ENCODE data around the gene ZNF217. TPM values are rescaled to one million over a fixed set of nuclear protein-coding genes. Genes with fewer than 3 reads are reported as not detected.
"Not testable (repeated sequence)": the region's sequence is repeated elsewhere in the genome, so short reads cannot be mapped to it uniquely, and the experiment has no call there.

The ZNF217 gene
- polyA plus RNA-seq, 1 donor from 2014 or later = 1.9 TPM

DNA sequence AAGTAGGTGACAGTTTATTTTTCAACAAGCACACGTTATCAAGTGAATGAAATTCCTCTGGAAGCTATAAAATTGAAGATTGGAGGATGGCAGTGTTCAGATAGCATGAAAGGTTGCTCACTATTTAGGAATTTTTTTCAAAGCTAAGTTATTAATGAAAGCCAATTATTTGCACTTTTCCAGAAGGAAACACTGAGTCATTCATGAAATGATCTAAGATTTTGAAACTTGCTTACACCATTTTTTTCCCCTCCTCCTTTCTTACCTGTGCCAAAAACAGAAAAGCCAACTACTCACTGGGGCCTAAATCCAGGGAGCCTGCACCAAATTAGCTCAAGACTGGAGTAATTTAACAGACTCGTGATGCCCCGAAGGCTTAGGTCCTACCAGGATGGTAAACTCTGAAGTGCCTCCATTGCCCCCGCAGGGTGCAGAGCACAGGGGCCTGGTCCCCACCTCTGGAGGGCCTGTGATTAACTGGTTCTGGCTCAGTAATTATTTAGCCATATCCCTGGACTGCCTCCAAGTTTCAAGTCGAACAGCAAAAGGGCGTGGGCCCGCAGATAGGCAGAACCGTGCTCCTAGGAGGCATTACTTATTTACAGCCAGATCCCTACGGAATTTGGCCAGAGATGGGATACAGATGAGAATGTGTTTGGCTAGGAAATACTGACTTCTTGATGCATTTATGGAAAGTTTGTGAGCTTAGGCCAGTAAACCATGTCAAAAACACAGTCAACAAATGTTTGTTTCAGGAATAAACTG, 28.0 kb upstream of the ZNF217 start:
- H3K79me2 ChIP-seq (replicated peaks; ENCODE audit: insufficient read depth, low read length) = no peaks in the 10 kb centered on the region

DNA sequence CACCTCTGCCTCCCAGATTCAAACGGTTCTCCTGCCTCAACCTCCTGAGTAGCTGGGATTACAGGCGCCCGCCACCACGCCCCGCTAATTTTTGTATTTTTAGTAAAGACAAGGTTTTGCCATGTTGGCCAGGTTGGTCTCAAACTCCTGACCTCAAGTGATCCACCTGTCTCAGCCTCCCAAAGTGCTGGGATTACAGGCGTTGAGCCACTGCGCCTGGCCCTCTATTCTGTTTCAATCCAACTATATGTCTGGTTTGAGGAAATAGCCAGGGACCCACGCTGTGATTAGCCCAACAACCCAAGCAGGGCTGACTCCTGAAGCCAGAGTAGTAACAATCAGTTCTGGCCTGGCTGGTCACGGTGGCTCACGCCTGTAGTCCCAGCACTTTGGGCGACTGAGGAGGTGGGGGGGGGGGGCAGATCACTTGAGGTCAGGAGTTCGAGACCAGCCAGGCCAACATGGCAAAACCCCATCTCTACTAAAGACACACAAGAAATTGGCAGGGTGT, 24.9 kb upstream of the ZNF217 start:
- H3K4me3 ChIP-seq (ENCODE audit: low read length); H3K36me3 ChIP-seq (ENCODE audit: insufficient read depth, low read length); H3K9ac ChIP-seq (ENCODE audit: low read length); H3K79me2 ChIP-seq (replicated peaks; ENCODE audit: insufficient read depth, low read length); H3K27me3 ChIP-seq (ENCODE audit: insufficient read depth, low read depth, low read length); H3K9me2 ChIP-seq (ENCODE audit: insufficient read depth, low read length); H3K27ac ChIP-seq (ENCODE audit: low read length); H3K9me3 ChIP-seq (ENCODE audit: low read length); H3F3A ChIP-seq (ENCODE audit: insufficient read depth, low read length, poor library complexity, severe bottlenecking); H2AFZ ChIP-seq (ENCODE audit: low read depth, low read length); H3K4me2 ChIP-seq (ENCODE audit: low read length); H4K20me1 ChIP-seq (ENCODE audit: insufficient read depth): not testable (repeated sequence)

More for the DNA sequence above, 28.0 kb upstream of the ZNF217 start:
- Histone ChIP-seq H3K4me3 (ENCODE audit: low read length) (no peak overlapping the region), H2AFZ (ENCODE audit: low read depth, low read length) (no peak overlapping the region), H3F3A (ENCODE audit: insufficient read depth, low read length, poor library complexity, severe bottlenecking) (no peaks in the 10 kb centered on the region), H3K9ac (ENCODE audit: low read length) (no peak overlapping the region), H3K9me3 (ENCODE audit: low read length) (no peaks in the 10 kb centered on the region), H3K4me2 (ENCODE audit: low read length) (no peak overlapping the region), H3K36me3 (ENCODE audit: insufficient read depth, low read length) (no peaks in the 10 kb centered on the region), H3K9me2 (ENCODE audit: insufficient read depth, low read length) (no peaks in the 10 kb centered on the region), H3K27me3 (ENCODE audit: insufficient read depth, low read depth, low read length) (no peaks in the 10 kb centered on the region), H3K27ac (ENCODE audit: low read length) (no peak overlapping the region), H4K20me1 (ENCODE audit: insufficient read depth) (no peaks in the 10 kb centered on the region)
- TF ChIP-seq POLR2AphosphoS5 (IDR thresholded peaks at IDR 0.05) (no peak), RAD21 (conservative IDR thresholded peaks at IDR 0.05) (no peak), EP300 (conservative IDR thresholded peaks at IDR 0.05; ENCODE audit: poor library complexity, severe bottlenecking) (no peak), TAF1 (IDR thresholded peaks at IDR 0.05; ENCODE audit: low read depth) (no peak), MXI1 (conservative IDR thresholded peaks at IDR 0.05; ENCODE audit: poor library complexity, severe bottlenecking) (no peak), EZH2 (IDR thresholded peaks at IDR 0.05; ENCODE audit: borderline replicate concordance, insufficient read depth, low read length, poor library complexity, severe bottlenecking) (no peak), SMC3 (conservative IDR thresholded peaks at IDR 0.05; ENCODE audit: poor library complexity) (no peak)
- TF ChIP-seq, protein P1, sequence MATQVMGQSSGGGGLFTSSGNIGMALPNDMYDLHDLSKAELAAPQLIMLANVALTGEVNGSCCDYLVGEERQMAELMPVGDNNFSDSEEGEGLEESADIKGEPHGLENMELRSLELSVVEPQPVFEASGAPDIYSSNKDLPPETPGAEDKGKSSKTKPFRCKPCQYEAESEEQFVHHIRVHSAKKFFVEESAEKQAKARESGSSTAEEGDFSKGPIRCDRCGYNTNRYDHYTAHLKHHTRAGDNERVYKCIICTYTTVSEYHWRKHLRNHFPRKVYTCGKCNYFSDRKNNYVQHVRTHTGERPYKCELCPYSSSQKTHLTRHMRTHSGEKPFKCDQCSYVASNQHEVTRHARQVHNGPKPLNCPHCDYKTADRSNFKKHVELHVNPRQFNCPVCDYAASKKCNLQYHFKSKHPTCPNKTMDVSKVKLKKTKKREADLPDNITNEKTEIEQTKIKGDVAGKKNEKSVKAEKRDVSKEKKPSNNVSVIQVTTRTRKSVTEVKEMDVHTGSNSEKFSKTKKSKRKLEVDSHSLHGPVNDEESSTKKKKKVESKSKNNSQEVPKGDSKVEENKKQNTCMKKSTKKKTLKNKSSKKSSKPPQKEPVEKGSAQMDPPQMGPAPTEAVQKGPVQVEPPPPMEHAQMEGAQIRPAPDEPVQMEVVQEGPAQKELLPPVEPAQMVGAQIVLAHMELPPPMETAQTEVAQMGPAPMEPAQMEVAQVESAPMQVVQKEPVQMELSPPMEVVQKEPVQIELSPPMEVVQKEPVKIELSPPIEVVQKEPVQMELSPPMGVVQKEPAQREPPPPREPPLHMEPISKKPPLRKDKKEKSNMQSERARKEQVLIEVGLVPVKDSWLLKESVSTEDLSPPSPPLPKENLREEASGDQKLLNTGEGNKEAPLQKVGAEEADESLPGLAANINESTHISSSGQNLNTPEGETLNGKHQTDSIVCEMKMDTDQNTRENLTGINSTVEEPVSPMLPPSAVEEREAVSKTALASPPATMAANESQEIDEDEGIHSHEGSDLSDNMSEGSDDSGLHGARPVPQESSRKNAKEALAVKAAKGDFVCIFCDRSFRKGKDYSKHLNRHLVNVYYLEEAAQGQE (IDR thresholded peaks at IDR 0.05; ENCODE audit: borderline replicate concordance) = no peak
- TF ChIP-seq, protein P2, sequence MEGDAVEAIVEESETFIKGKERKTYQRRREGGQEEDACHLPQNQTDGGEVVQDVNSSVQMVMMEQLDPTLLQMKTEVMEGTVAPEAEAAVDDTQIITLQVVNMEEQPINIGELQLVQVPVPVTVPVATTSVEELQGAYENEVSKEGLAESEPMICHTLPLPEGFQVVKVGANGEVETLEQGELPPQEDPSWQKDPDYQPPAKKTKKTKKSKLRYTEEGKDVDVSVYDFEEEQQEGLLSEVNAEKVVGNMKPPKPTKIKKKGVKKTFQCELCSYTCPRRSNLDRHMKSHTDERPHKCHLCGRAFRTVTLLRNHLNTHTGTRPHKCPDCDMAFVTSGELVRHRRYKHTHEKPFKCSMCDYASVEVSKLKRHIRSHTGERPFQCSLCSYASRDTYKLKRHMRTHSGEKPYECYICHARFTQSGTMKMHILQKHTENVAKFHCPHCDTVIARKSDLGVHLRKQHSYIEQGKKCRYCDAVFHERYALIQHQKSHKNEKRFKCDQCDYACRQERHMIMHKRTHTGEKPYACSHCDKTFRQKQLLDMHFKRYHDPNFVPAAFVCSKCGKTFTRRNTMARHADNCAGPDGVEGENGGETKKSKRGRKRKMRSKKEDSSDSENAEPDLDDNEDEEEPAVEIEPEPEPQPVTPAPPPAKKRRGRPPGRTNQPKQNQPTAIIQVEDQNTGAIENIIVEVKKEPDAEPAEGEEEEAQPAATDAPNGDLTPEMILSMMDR (IDR thresholded peaks at IDR 0.05; ENCODE audit: poor library complexity, severe bottlenecking) = no peak
